ENCODE results near the gene CEP70.
"Not testable (repeated sequence)": the region's sequence is repeated elsewhere in the genome, so short reads cannot be mapped to it uniquely, and the experiment has no call there.

CEP70 gene

GRCh38 chr3:138591392-138591791 lies 2.7 kb downstream of the CEP70 start:
- no peak for DNase-seq (ENCODE audit: low read depth in 1 of 2, low spot score in 1 of 2)

GRCh38 chr3:138588445-138588844 lies 5.6 kb downstream of the CEP70 start:
- DNase-seq (ENCODE audit: low read depth in 1 of 2, low spot score in 1 of 2), result no peak

- no peak for DNase-seq (ENCODE audit: low read depth in 1 of 2, low spot score in 1 of 2)
These were observed 6.7 kb downstream of the CEP70 start for GRCh38 chr3:138587374-138587773.

GRCh38 chr3:138578961-138579574 lies 15.0 kb downstream of the CEP70 start:
- DNase-seq (ENCODE audit: low read depth in 1 of 2, low spot score in 1 of 2), result no peak

- DNase-seq (ENCODE audit: low read depth in 1 of 2, low spot score in 1 of 2), result no peak
These were observed 15.9 kb downstream of the CEP70 start for GRCh38 chr3:138578141-138578540.

- DNase-seq (ENCODE audit: low read depth in 1 of 2, low spot score in 1 of 2), result no peak
These were observed 20.9 kb downstream of the CEP70 start for GRCh38 chr3:138573138-138573537.

- not testable (repeated sequence) for DNase-seq (ENCODE audit: low read depth in 1 of 2, low spot score in 1 of 2)
These were observed 24.4 kb downstream of the CEP70 start for GRCh38 chr3:138569624-138570023.

GRCh38 chr3:138569090-138569489 lies 25.0 kb downstream of the CEP70 start:
- DNase-seq (ENCODE audit: low read depth in 1 of 2, low spot score in 1 of 2), result no peak

GRCh38 chr3:138567403-138567802 lies 26.7 kb downstream of the CEP70 start:
- DNase-seq (ENCODE audit: low read depth in 1 of 2, low spot score in 1 of 2), result no peak

- not testable (repeated sequence) for DNase-seq (ENCODE audit: low read depth in 1 of 2, low spot score in 1 of 2)
These were observed 27.8 kb downstream of the CEP70 start for GRCh38 chr3:138566293-138566692.

- not testable (repeated sequence) for DNase-seq (ENCODE audit: low read depth in 1 of 2, low spot score in 1 of 2)
These were observed 31.2 kb downstream of the CEP70 start for GRCh38 chr3:138562902-138563301.

- DNase-seq (ENCODE audit: low read depth in 1 of 2, low spot score in 1 of 2), result no peak
These were observed 33.6 kb downstream of the CEP70 start for GRCh38 chr3:138560501-138560900.

- no peak for DNase-seq (ENCODE audit: low read depth in 1 of 2, low spot score in 1 of 2)
These were observed 34.9 kb downstream of the CEP70 start for GRCh38 chr3:138559134-138559533.

GRCh38 chr3:138554775-138555174 lies 39.3 kb downstream of the CEP70 start:
- not testable (repeated sequence) for DNase-seq (ENCODE audit: low read depth in 1 of 2, low spot score in 1 of 2)

- not testable (repeated sequence) for DNase-seq (ENCODE audit: low read depth in 1 of 2, low spot score in 1 of 2)
These were observed 43.1 kb downstream of the CEP70 start for GRCh38 chr3:138550958-138551357.

- no peak for DNase-seq (ENCODE audit: low read depth in 1 of 2, low spot score in 1 of 2)
These were observed 44.7 kb downstream of the CEP70 start for GRCh38 chr3:138549179-138549977.

GRCh38 chr3:138547342-138547975 lies 46.6 kb downstream of the CEP70 start:
- no peak for DNase-seq (ENCODE audit: low read depth in 1 of 2, low spot score in 1 of 2)

- no peak for DNase-seq (ENCODE audit: low read depth in 1 of 2, low spot score in 1 of 2)
These were observed 49.5 kb downstream of the CEP70 start for GRCh38 chr3:138544546-138544945.

- DNase-seq (ENCODE audit: low read depth in 1 of 2, low spot score in 1 of 2), result no peak
These were observed 51.1 kb downstream of the CEP70 start for GRCh38 chr3:138542977-138543376.

GRCh38 chr3:138539352-138539751 lies 54.7 kb downstream of the CEP70 start:
- no peak for DNase-seq (ENCODE audit: low read depth in 1 of 2, low spot score in 1 of 2)

- not testable (repeated sequence) for DNase-seq (ENCODE audit: low read depth in 1 of 2, low spot score in 1 of 2)
These were observed 72.6 kb downstream of the CEP70 start for GRCh38 chr3:138521445-138521844.
